GM12878 (cell line): ENCODE data around the gene SLCO4A1. TPM values are rescaled to one million over a fixed set of nuclear protein-coding genes. Genes with fewer than 3 reads are reported as not detected.

Experiments
- ATAC-seq: fragments of 200-7000 bp; cut with Tn5 transposase; 3 replicates; pipeline ENCODE4 v1.9.1; 2020; ENCODE audit warnings: mild to moderate bottlenecking, moderate library complexity
- BruUV-seq: library from RNA; stranded (reverse); fragments of 400-500 nt; replicated peaks from 2 replicates; lab custom pipeline; 2021; lab: Mats Ljungman, UMichigan
- CTCF ChIA-PET: fragments of 300-600 bp; sonication (Branson Sonifier 250); formaldehyde crosslinking; extraction: SDS; loops from one replicate; lab custom pipeline; 2021; ENCODE audit warnings: inconsistent platforms; lab: Yijun Ruan, JAX
- POLR2A ChIA-PET: fragments of 350-600 bp; formaldehyde crosslinking; extraction: SDS; loops from one replicate; lab custom pipeline; 2021; ENCODE audit warnings: inconsistent platforms; lab: Charles Lee
- RAD21 ChIA-PET: fragments of 300-600 bp; sonication (Branson Sonifier 250); formaldehyde crosslinking; loops from one replicate; lab custom pipeline; 2023; ENCODE audit warnings: antibody characterized with exemption; ENCODE audit not compliant: unreplicated experiment; lab: Charles Lee
- SMC1A ChIA-PET: fragments of 300-600 bp; sonication (Branson Sonifier 250); formaldehyde crosslinking; loops from one replicate; lab custom pipeline; 2023; ENCODE audit not compliant: unreplicated experiment, uncharacterized antibody; lab: Charles Lee
- DNase-seq: peaks from one replicate; pipeline ENCODE4 v3.0.0-alpha.2; 2011; ENCODE audit warnings: low read depth, low spot score
- FAIRE-seq: peaks from 3 replicates; lab custom pipeline; 2011; peaks lifted over from hg19 to GRCh38; lab: Jason Lieb, UNC
- H2AFZ ChIP-seq: 2 replicates; pipeline ENCODE4 v1.6.0; 2011; ENCODE audit warnings: low read depth, low read length, control low read depth; ENCODE audit not compliant: control insufficient read depth
- H3K27ac ChIP-seq: 2 replicates; pipeline ENCODE4 v1.5.1; 2011; ENCODE audit warnings: control low read depth; ENCODE audit not compliant: control insufficient read depth, insufficient read depth
- H3K27me3 ChIP-seq, 2 experiments: replicated peaks in 1 of 2; 2 replicates each; pipeline versions ENCODE4 v1.6.0 to v1.6.1; 2011; ENCODE audit warnings: low read length in 1 of 2; ENCODE audit not compliant: control insufficient read depth in 2 of 2, insufficient read depth in 2 of 2
- H3K36me3 ChIP-seq, 2 experiments: 2 replicates each; pipeline ENCODE4 v1.5.1; 2011; ENCODE audit warnings: low read length in 1 of 2; ENCODE audit not compliant: control insufficient read depth in 2 of 2, insufficient read depth in 2 of 2
- H3K4me1 ChIP-seq: 2 replicates; pipeline ENCODE4 v1.6.1; 2011; ENCODE audit warnings: mild to moderate bottlenecking, low read length, moderate library complexity, mixed read lengths; ENCODE audit not compliant: control insufficient read depth, insufficient read depth
- H3K4me2 ChIP-seq: 2 replicates; pipeline ENCODE4 v1.6.0; 2011; ENCODE audit warnings: control low read depth; ENCODE audit not compliant: control insufficient read depth, insufficient read depth
- H3K4me3 ChIP-seq: fragments of 200-600 bp; sonication (generic); 2 replicates; pipeline ENCODE4 v1.5.1; 2016
- H3K79me2 ChIP-seq: 2 replicates; pipeline ENCODE4 v1.6.0; 2011; ENCODE audit warnings: low read length; ENCODE audit not compliant: control insufficient read depth, insufficient read depth
- H3K9ac ChIP-seq: 2 replicates; pipeline ENCODE4 v1.8.0; 2011; ENCODE audit warnings: low read length, control low read depth, mixed read lengths; ENCODE audit not compliant: control insufficient read depth, insufficient read depth
- H3K9me3 ChIP-seq: replicated peaks from 3 replicates; pipeline ENCODE4 v1.5.1; 2011; ENCODE audit warnings: mild to moderate bottlenecking, low read length; ENCODE audit not compliant: control insufficient read depth, insufficient read depth
- H4K20me1 ChIP-seq: 2 replicates; pipeline ENCODE4 v1.6.0; 2011; ENCODE audit not compliant: control insufficient read depth, insufficient read depth
- CHD2 ChIP-seq: IDR thresholded peaks from 2 replicates; pipeline ENCODE4 v1.6.1; 2011; ENCODE audit warnings: low read depth, low read length, improper control_type of control experiment, borderline replicate concordance
- KDM1A ChIP-seq: fragments of 200-600 bp; sonication (generic); IDR thresholded peaks from 2 replicates; pipeline ENCODE4 v1.6.1; 2016; ENCODE audit warnings: borderline replicate concordance
- MEF2B ChIP-seq: fragments of 450-650 bp; IDR thresholded peaks from 2 replicates; pipeline ENCODE4 v1.6.1; 2018; ENCODE audit warnings: mild to moderate bottlenecking, moderate library complexity; ENCODE audit not compliant: partially characterized antibody, poor library complexity, severe bottlenecking
- POLR2A ChIP-seq: IDR thresholded peaks from 2 replicates; pipeline ENCODE4 v1.6.1; 2011; ENCODE audit warnings: low read depth, mild to moderate bottlenecking, low read length
- SREBF1 ChIP-seq: IDR thresholded peaks from 2 replicates; pipeline ENCODE4 v1.6.1; 2012; ENCODE audit warnings: mild to moderate bottlenecking, low read length
- YBX1 ChIP-seq: fragments of 450-650 bp; IDR thresholded peaks from 2 replicates; pipeline ENCODE4 v1.6.1; 2016; ENCODE audit warnings: antibody characterized with exemption
- WGBS: methylation state at CpG from one replicate; pipeline ENCODE4 v1.1.6; 2016; ENCODE audit warnings: low lambda C conversion rate; ENCODE audit not compliant: insufficient replicate concordance, insufficient coverage; ENCODE audit errors: missing lambda C conversion rate; 5-methylcytosine and 5-hydroxymethylcytosine counted together
- in situ Hi-C: fragments of 300-500 bp; cut with MboI; formaldehyde crosslinking; loops from 9 replicates; pipeline ENCODE4 v1.14.3; 2018; ENCODE audit warnings: mixed read lengths
- intact Hi-C: fragments of 100-400 bp; cut with micrococcal nuclease; formaldehyde crosslinking; loops from one replicate; pipeline ENCODE4 v1.14.2; 2022; ENCODE audit not compliant: unreplicated experiment
- polyA plus RNA-seq, 11 experiments: library from polyadenylated mRNA; depleted of rRNA in 4 of 11; unstranded in 6 of 11; stranded (reverse) in 5 of 11; fragments of >200 nt; fragmentation: Nextera tagmentation in 4 of 11; fragmentation: Illumina TruSeq in 1 of 11; extraction: Ambion mirVana in 4 of 11; extraction: Trizol in 1 of 11; gene quantifications; 1 replicate in 1 of 11; 2 replicates in 10 of 11; pipeline versions ENCODE4 v1.2.1 to v1.2.3, GENCODE V29; 2011 to 2016; ENCODE audit warnings: inconsistent platforms in 2 of 11, missing spikeins in 2 of 11, low read depth in 1 of 11
- total RNA-seq, 4 experiments: library from RNA; depleted of rRNA in 3 of 4; stranded (reverse); fragments of >200 nt in 3 of 4; fragmentation: Illumina TruSeq in 1 of 4; extraction: Trizol in 1 of 4; gene quantifications; 2 replicates each; pipeline versions ENCODE4 v1.2.1 to v1.2.3, GENCODE V29; 2013 to 2021
- TF ChIP-seq, protein P1 (sequence below): fragments of 450-650 bp; IDR thresholded peaks from 2 replicates; pipeline ENCODE4 v1.6.1; 2018; ENCODE audit warnings: borderline replicate concordance, mild to moderate bottlenecking; ENCODE audit not compliant: partially characterized antibody
- TF ChIP-seq, protein P2 (sequence below): IDR thresholded peaks from 2 replicates; pipeline ENCODE4 v1.6.1; 2012; ENCODE audit warnings: low read depth, low read length, improper control_type of control experiment
- TF ChIP-seq, protein P3 (sequence below): fragments of 450-650 bp; IDR thresholded peaks from 2 replicates; pipeline ENCODE4 v1.6.1; 2017; ENCODE audit warnings: antibody characterized with exemption, mild to moderate bottlenecking, moderate library complexity

SLCO4A1 gene
- total and polyA plus RNA-seq, 10 of the 15 experiments (the other 5 are each of a cell fraction or from before 2014, with no cell fraction given), result 2.1 to 30.7 (median 12.0) TPM

DNA sequence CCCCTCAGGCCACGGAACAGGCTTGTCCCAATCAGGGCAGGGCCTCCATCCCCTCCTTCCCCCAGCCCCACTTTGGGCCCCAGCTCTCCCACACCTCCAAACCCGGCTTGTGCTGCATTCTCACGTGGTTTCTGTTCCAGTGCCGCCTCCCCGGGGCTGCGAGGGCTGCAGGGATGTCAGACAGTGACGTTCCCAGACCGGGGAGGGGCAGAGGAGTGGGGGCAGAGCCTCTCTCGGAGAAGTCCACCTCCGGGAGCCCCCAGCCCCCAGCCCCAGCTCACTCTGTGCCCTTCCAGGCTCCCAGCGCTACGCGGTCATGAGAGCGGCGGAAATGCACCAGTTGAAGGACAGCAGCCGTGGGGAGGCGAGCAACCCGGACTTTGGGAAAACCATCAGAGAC, 18.5 kb downstream of the SLCO4A1 start:
- 94% methylated on average over 18 of the region's 18 CpGs for WGBS
- Histone ChIP-seq H3K79me2 (no peaks in the 10 kb centered on the region), H3K27ac (no peak overlapping the region), H4K20me1 (no peaks in the 10 kb centered on the region), H3K9ac (no peak overlapping the region), H3K4me1 (peaks cover 9% of the 10 kb centered on the region), H2AFZ (no peak overlapping the region), H3K9me3 (no peaks in the 10 kb centered on the region), H3K4me3 (no peak overlapping the region), H3K36me3 (peaks cover 3 to 27% of the 10 kb centered on the region in 2 experiments; a peak in 3 of 4 replicates), H3K4me2 (no peak overlapping the region), H3K27me3 (no peaks in the 10 kb centered on the region)
- ChIA-PET CTCF (no interaction called here), RAD21 (no interaction called here), SMC1A (no interaction called here), POLR2A (no interaction called here)
- ATAC-seq (no peak), FAIRE-seq (no peak), DNase-seq (no peak)
- TF ChIP-seq, protein P1, sequence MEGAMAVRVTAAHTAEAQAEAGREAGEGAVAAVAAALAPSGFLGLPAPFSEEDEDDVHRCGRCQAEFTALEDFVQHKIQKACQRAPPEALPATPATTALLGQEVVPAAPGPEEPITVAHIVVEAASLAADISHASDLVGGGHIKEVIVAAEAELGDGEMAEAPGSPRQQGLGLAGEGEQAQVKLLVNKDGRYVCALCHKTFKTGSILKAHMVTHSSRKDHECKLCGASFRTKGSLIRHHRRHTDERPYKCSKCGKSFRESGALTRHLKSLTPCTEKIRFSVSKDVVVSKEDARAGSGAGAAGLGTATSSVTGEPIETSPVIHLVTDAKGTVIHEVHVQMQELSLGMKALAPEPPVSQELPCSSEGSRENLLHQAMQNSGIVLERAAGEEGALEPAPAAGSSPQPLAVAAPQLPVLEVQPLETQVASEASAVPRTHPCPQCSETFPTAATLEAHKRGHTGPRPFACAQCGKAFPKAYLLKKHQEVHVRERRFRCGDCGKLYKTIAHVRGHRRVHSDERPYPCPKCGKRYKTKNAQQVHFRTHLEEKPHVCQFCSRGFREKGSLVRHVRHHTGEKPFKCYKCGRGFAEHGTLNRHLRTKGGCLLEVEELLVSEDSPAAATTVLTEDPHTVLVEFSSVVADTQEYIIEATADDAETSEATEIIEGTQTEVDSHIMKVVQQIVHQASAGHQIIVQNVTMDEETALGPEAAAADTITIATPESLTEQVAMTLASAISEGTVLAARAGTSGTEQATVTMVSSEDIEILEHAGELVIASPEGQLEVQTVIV, result no peak
- TF ChIP-seq CHD2 (no peak), SREBF1 (no peak)
- in situ Hi-C loops (no loop called here), intact Hi-C loops (no loop called here)
- BruUV-seq, result no TSS peak

DNA sequence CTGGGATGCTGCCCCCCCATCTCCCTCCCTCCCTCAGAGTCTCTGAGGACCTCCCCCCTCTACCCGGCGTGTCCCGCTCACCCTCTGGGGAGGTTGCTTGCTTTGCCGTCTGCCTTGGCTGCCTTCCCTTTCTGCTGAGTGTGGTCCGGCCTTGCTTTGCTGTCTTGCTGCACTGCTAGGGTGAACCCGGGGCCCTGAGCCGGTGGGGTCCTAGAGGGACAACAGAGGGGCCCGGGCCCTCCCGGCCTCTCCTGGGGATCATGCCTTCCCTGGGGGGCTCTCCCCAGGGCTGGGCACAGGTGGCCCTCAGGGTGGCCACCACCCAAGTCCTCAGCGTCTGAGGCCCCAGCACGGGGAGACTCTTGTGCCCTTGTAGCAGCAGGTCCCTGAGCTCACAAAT, 19.3 kb downstream of the SLCO4A1 start:
- intact Hi-C loops (no loop called here), in situ Hi-C loops (no loop called here)
- no TSS peak for BruUV-seq
- WGBS, result 89% methylated on average over 11 of the region's 11 CpGs
- Histone ChIP-seq H3K9ac (no peak overlapping the region), H2AFZ (no peak overlapping the region), H3K4me1 (peaks cover 9% of the 10 kb centered on the region), H3K4me2 (no peak overlapping the region), H3K36me3 (peaks cover 3 to 20% of the 10 kb centered on the region in 2 experiments; a peak in 3 of 4 replicates), H4K20me1 (no peaks in the 10 kb centered on the region), H3K27ac (no peak overlapping the region), H3K27me3 (no peaks in the 10 kb centered on the region), H3K79me2 (no peaks in the 10 kb centered on the region), H3K4me3 (no peak overlapping the region), H3K9me3 (no peaks in the 10 kb centered on the region)
- CTCF ChIA-PET, result no interaction called here
- no peak for FAIRE-seq
- no peak for ATAC-seq
- DNase-seq, result no peak
- POLR2A ChIA-PET, result no interaction called here
- SMC1A ChIA-PET, result no interaction called here
- RAD21 ChIA-PET, result no interaction called here
- TF ChIP-seq POLR2A (no peak), KDM1A (no peak), YBX1 (no peak), MEF2B (no peak)
- TF ChIP-seq, protein P2, sequence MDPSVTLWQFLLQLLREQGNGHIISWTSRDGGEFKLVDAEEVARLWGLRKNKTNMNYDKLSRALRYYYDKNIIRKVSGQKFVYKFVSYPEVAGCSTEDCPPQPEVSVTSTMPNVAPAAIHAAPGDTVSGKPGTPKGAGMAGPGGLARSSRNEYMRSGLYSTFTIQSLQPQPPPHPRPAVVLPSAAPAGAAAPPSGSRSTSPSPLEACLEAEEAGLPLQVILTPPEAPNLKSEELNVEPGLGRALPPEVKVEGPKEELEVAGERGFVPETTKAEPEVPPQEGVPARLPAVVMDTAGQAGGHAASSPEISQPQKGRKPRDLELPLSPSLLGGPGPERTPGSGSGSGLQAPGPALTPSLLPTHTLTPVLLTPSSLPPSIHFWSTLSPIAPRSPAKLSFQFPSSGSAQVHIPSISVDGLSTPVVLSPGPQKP, result no peak
- TF ChIP-seq, protein P3, sequence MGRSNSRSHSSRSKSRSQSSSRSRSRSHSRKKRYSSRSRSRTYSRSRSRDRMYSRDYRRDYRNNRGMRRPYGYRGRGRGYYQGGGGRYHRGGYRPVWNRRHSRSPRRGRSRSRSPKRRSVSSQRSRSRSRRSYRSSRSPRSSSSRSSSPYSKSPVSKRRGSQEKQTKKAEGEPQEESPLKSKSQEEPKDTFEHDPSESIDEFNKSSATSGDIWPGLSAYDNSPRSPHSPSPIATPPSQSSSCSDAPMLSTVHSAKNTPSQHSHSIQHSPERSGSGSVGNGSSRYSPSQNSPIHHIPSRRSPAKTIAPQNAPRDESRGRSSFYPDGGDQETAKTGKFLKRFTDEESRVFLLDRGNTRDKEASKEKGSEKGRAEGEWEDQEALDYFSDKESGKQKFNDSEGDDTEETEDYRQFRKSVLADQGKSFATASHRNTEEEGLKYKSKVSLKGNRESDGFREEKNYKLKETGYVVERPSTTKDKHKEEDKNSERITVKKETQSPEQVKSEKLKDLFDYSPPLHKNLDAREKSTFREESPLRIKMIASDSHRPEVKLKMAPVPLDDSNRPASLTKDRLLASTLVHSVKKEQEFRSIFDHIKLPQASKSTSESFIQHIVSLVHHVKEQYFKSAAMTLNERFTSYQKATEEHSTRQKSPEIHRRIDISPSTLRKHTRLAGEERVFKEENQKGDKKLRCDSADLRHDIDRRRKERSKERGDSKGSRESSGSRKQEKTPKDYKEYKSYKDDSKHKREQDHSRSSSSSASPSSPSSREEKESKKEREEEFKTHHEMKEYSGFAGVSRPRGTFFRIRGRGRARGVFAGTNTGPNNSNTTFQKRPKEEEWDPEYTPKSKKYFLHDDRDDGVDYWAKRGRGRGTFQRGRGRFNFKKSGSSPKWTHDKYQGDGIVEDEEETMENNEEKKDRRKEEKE, result no peak
